Fibroblast of villous mesenchyme (primary cell): ENCODE data around the gene PDP2. TPM values are rescaled to one million over a fixed set of nuclear protein-coding genes. Genes with fewer than 3 reads are reported as not detected.

Experiments used
- DNase-seq: peaks from one replicate; pipeline ENCODE4 v3.0.0-alpha.2; 2010; ENCODE audit warnings: low read depth
- H3K4me3 ChIP-seq: 2 replicates; pipeline ENCODE4 v1.5.1; 2011; ENCODE audit warnings: low read depth, mild to moderate bottlenecking, low read length
- CTCF ChIP-seq: IDR thresholded peaks from 2 replicates; pipeline ENCODE4 v1.5.1; 2012; ENCODE audit warnings: low read depth, mild to moderate bottlenecking, low read length; ENCODE audit not compliant: insufficient read depth
- total RNA-seq: library from RNA; depleted of rRNA; stranded (reverse); fragments of >200 nt; gene quantifications from 2 replicates; pipeline ENCODE4 v1.2.3, GENCODE V29; 2012

The PDP2 gene
- total RNA-seq, 1 donor = 25.9 TPM

- no peak for DNase-seq
Measured at GRCh38 chr16:66902648-66903543, 22.6 kb downstream of the PDP2 start.

GRCh38 chr16:66903544-66904427, 23.5 kb downstream of the PDP2 start:
- DNase-seq = no peak
- TF ChIP-seq CTCF = no peak
- no peak overlapping the region for H3K4me3 ChIP-seq

More at GRCh38 chr16:66902648-66903543, 22.6 kb downstream of the PDP2 start:
- no peak for TF ChIP-seq CTCF
- no peak overlapping the region for H3K4me3 ChIP-seq

GRCh38 chr16:66904428-66904845, 24.1 kb downstream of the PDP2 start:
- DNase-seq = no peak
- TF ChIP-seq CTCF = no peak
- no peak overlapping the region for H3K4me3 ChIP-seq

- peak; percentile 70 for DNase-seq
- no peak overlapping the region for H3K4me3 ChIP-seq
- no peak for TF ChIP-seq CTCF
Measured at GRCh38 chr16:66904846-66905632, 24.7 kb downstream of the PDP2 start.

- TF ChIP-seq CTCF = no peak
- no peak for DNase-seq
Measured at GRCh38 chr16:66905633-66906539, 25.6 kb downstream of the PDP2 start.

More at GRCh38 chr16:66905633-66906539, 25.6 kb downstream of the PDP2 start:
- H3K4me3 ChIP-seq = no peak overlapping the region
